ENCODE results near the gene TLCD4.
"Not testable (repeated sequence)": the region's sequence is repeated elsewhere in the genome, so short reads cannot be mapped to it uniquely, and the experiment has no call there.

Gene TLCD4

GRCh38 chr1:95117207-95118066, at the start of gene TLCD4:
TSS of gene TLCD4 (plus strand) at chr1:95117355. CDS start at chr1:95143902, 26,547 bp downstream.
- DNase-seq, result peak; percentile 21 to 30

- DNase-seq, result no peak
These were observed 49.6 kb upstream of the TLCD4 start for GRCh38 chr1:95067568-95067967.

GRCh38 chr1:95068956-95069709, 48.0 kb upstream of the TLCD4 start:
- no peak for DNase-seq

- DNase-seq, result no peak
These were observed 47.5 kb upstream of the TLCD4 start for GRCh38 chr1:95069710-95070093.

GRCh38 chr1:95071539-95071938, 45.6 kb upstream of the TLCD4 start:
- no peak for DNase-seq

GRCh38 chr1:95072117-95072516, 45.0 kb upstream of the TLCD4 start:
- no peak for DNase-seq

- DNase-seq, result peak; percentile 90 to 93
These were observed 44.4 kb upstream of the TLCD4 start, which contains the start of gene ALG14 for GRCh38 chr1:95072532-95073419. TSS of gene ALG14 (minus strand) at chr1:95072951. CDS start at chr1:95072898, 53 bp downstream.

- no peak for DNase-seq
These were observed 43.7 kb upstream of the TLCD4 start for GRCh38 chr1:95073446-95073845.

GRCh38 chr1:95076034-95076433, 41.1 kb upstream of the TLCD4 start:
- DNase-seq, result no peak

- DNase-seq, result no peak
These were observed 36.7 kb upstream of the TLCD4 start for GRCh38 chr1:95080446-95080845.

GRCh38 chr1:95080879-95081278, 36.3 kb upstream of the TLCD4 start:
- no peak for DNase-seq

GRCh38 chr1:95084317-95085176, 32.6 kb upstream of the TLCD4 start:
- DNase-seq, result peak in 1 of 2 experiments; percentile 14

- DNase-seq, result no peak
These were observed 31.8 kb upstream of the TLCD4 start for GRCh38 chr1:95085376-95085775.

- DNase-seq, result no peak
These were observed 30.1 kb upstream of the TLCD4 start for GRCh38 chr1:95086949-95087533.

GRCh38 chr1:95088303-95088702, 28.9 kb upstream of the TLCD4 start:
- no peak for DNase-seq

GRCh38 chr1:95089650-95090287, 27.4 kb upstream of the TLCD4 start:
- DNase-seq, result no peak

GRCh38 chr1:95091290-95091689, 25.9 kb upstream of the TLCD4 start:
- DNase-seq, result not testable (repeated sequence)

- not testable (repeated sequence) for DNase-seq
These were observed 24.3 kb upstream of the TLCD4 start for GRCh38 chr1:95092891-95093290.

GRCh38 chr1:95093296-95093695, 23.9 kb upstream of the TLCD4 start:
- DNase-seq, result no peak

- no peak for DNase-seq
These were observed 22.2 kb upstream of the TLCD4 start for GRCh38 chr1:95094923-95095322.

- no peak for DNase-seq
These were observed 21.3 kb upstream of the TLCD4 start for GRCh38 chr1:95095833-95096217.
